ENCODE measurements around the gene ADI1. TPM values are rescaled to one million over a fixed set of nuclear protein-coding genes. Genes with fewer than 3 reads are reported as not detected.

Gene ADI1
- total and polyA plus RNA-seq, 4 donors, result 56.2 to 660 (median 158) TPM

DNA sequence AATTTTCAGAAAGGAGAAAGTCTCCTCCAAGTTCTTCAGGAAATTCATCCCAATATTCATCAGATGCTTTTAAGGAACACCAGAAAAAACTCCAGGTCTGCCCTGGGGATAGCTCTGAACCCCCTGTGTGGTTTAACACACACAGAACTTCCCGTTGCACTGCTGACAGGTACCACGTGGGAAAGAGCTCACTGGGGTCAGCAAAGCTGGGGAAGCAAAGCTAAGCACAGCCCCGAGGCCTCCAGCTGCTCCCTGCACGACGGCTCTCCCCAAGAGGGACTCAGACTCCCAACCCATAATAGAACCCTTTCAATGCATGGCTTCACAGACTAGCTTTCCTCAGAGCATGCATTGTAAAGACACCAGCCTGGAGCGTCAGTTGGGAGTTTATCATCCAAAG, 28.0 kb downstream of the ADI1 start:
- Histone ChIP-seq H3K36me3 (ENCODE audit: control insufficient read depth in 4 of 4, insufficient read depth in 3 of 4, low read depth in 1 of 4, low read length in 3 of 4) (peaks cover 5 to 15% (median 12%) of the 10 kb centered on the region in 4 donors), H3K27me3 (ENCODE audit: control insufficient read depth in 4 of 4, insufficient read depth in 4 of 4, low read length in 3 of 4) (no peaks in the 10 kb centered on the region), H3K9ac (ENCODE audit: low read depth in 1 of 2, low read length in 2 of 2) (no peak overlapping the region), H3K4me3 (ENCODE audit: low read depth in 1 of 3, low read length in 3 of 3) (no peak overlapping the region), H3K4me1 (ENCODE audit: control insufficient read depth in 4 of 4, insufficient read depth in 4 of 4, low read length in 3 of 4) (no peaks in the 10 kb centered on the region), H3K9me3 (ENCODE audit: control insufficient read depth in 4 of 4, low read length in 3 of 4) (no peaks in the 10 kb centered on the region), H3K27ac (ENCODE audit: low read depth in 1 of 2, low read length in 2 of 2) (no peak overlapping the region)
- WGBS, result 63% methylated on average over 6 of the region's 6 CpGs
- TF ChIP-seq EGR1 (IDR thresholded peaks at IDR 0.05; ENCODE audit: low read depth in 2 of 2) (no peak), GABPA (IDR thresholded peaks at IDR 0.05 in 1 of 2, conservative IDR thresholded peaks at IDR 0.05 in 1 of 2) (no peak), HNF4A (conservative IDR thresholded peaks at IDR 0.05) (no peak)
- no peak for DNase-seq (ENCODE audit: low spot score)

DNA sequence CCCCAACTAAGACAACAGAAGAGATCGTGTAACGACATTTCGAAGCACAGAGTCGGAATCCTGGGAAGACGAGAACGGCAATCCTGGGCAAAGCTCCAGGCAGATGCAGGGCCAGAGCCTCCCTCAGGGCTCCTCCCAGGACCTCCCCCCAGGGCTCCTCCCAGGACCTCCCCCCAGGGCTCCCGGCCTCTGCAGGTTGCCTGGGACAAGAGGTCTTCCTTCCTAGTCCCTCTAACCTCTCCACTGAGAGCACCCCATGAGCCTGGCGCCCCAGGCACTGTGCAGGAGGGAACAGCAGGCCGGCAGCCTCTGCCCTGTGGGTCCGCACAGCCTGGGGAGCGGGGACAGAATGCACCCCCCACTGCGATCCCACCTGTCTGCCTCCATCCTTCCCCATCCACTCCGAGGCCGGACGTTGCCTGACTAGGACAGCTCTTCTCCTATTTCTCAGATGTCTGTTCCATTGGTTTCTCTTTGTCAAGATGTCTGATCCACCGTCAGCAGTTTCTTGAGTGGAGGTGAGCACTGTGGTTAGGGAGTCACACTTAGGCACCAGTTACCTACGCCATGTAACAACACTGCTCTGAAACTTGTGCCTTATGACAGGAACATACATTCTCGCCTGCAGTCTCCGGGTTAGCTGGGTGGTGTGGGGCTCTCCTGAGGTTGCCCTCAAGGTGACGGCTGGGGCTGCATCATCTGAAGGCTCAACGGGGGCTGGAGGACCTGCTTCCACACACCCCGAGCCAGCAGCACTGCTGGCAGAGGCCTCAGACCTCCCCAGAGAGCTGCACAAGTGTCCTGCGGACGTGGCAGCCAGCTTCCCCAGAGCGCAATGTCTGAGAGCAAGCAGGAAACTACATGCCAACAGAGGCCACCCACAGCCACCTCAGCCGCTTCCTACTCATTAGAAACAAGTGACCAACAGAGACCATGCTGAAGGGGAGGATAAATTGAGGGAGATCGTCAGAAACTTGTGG, 28.9 kb downstream of the ADI1 start:
- TF ChIP-seq YY1 (IDR thresholded peaks at IDR 0.05), result no peak
- no peak for TF ChIP-seq HNF4A (conservative IDR thresholded peaks at IDR 0.05)
- no peak for TF ChIP-seq RAD21 (IDR thresholded peaks at IDR 0.05)
- TF ChIP-seq GABPA (IDR thresholded peaks at IDR 0.05 in 1 of 2, conservative IDR thresholded peaks at IDR 0.05 in 1 of 2), result no peak
- no peak for TF ChIP-seq NR2F2 (IDR thresholded peaks at IDR 0.05)
- no peak for TF ChIP-seq FOXA2 (IDR thresholded peaks at IDR 0.05)
- TF ChIP-seq ZBTB33 (IDR thresholded peaks at IDR 0.05), result no peak
- no peak for TF ChIP-seq TAF1 (conservative IDR thresholded peaks at IDR 0.05)
- no peak for TF ChIP-seq MAX (IDR thresholded peaks at IDR 0.05)
- TF ChIP-seq, protein P1, sequence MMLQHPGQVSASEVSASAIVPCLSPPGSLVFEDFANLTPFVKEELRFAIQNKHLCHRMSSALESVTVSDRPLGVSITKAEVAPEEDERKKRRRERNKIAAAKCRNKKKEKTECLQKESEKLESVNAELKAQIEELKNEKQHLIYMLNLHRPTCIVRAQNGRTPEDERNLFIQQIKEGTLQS (IDR thresholded peaks at IDR 0.05), result no peak
- TF ChIP-seq, protein P2, sequence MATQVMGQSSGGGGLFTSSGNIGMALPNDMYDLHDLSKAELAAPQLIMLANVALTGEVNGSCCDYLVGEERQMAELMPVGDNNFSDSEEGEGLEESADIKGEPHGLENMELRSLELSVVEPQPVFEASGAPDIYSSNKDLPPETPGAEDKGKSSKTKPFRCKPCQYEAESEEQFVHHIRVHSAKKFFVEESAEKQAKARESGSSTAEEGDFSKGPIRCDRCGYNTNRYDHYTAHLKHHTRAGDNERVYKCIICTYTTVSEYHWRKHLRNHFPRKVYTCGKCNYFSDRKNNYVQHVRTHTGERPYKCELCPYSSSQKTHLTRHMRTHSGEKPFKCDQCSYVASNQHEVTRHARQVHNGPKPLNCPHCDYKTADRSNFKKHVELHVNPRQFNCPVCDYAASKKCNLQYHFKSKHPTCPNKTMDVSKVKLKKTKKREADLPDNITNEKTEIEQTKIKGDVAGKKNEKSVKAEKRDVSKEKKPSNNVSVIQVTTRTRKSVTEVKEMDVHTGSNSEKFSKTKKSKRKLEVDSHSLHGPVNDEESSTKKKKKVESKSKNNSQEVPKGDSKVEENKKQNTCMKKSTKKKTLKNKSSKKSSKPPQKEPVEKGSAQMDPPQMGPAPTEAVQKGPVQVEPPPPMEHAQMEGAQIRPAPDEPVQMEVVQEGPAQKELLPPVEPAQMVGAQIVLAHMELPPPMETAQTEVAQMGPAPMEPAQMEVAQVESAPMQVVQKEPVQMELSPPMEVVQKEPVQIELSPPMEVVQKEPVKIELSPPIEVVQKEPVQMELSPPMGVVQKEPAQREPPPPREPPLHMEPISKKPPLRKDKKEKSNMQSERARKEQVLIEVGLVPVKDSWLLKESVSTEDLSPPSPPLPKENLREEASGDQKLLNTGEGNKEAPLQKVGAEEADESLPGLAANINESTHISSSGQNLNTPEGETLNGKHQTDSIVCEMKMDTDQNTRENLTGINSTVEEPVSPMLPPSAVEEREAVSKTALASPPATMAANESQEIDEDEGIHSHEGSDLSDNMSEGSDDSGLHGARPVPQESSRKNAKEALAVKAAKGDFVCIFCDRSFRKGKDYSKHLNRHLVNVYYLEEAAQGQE (IDR thresholded peaks at IDR 0.05), result no peak
- TF ChIP-seq FOXA1 (IDR thresholded peaks at IDR 0.05), result no peak
- TF ChIP-seq, protein P3, sequence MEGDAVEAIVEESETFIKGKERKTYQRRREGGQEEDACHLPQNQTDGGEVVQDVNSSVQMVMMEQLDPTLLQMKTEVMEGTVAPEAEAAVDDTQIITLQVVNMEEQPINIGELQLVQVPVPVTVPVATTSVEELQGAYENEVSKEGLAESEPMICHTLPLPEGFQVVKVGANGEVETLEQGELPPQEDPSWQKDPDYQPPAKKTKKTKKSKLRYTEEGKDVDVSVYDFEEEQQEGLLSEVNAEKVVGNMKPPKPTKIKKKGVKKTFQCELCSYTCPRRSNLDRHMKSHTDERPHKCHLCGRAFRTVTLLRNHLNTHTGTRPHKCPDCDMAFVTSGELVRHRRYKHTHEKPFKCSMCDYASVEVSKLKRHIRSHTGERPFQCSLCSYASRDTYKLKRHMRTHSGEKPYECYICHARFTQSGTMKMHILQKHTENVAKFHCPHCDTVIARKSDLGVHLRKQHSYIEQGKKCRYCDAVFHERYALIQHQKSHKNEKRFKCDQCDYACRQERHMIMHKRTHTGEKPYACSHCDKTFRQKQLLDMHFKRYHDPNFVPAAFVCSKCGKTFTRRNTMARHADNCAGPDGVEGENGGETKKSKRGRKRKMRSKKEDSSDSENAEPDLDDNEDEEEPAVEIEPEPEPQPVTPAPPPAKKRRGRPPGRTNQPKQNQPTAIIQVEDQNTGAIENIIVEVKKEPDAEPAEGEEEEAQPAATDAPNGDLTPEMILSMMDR (IDR thresholded peaks at IDR 0.05; ENCODE audit: low read depth, low read length, missing input control), result no peak
- TF ChIP-seq SP1 (IDR thresholded peaks at IDR 0.05), result no peak
- TF ChIP-seq RXRA (IDR thresholded peaks at IDR 0.05), result no peak
- TF ChIP-seq HNF4G (IDR thresholded peaks at IDR 0.05), result no peak
- no peak for TF ChIP-seq JUND (IDR thresholded peaks at IDR 0.05)
- no peak for TF ChIP-seq EGR1 (IDR thresholded peaks at IDR 0.05; ENCODE audit: low read depth in 2 of 2)
- H3K9me3 ChIP-seq (ENCODE audit: control insufficient read depth in 4 of 4, low read length in 3 of 4), result no peaks in the 10 kb centered on the region
- DNase-seq (ENCODE audit: low spot score), result no peak
- peaks cover under 1 to 7% (median 5%) of the 10 kb centered on the region in 4 donors for H3K36me3 ChIP-seq (ENCODE audit: control insufficient read depth in 4 of 4, insufficient read depth in 3 of 4, low read depth in 1 of 4, low read length in 3 of 4)
- no peak overlapping the region for H3K27ac ChIP-seq (ENCODE audit: low read depth in 1 of 2, low read length in 2 of 2)
- no peaks in the 10 kb centered on the region for H3K4me1 ChIP-seq (ENCODE audit: control insufficient read depth in 4 of 4, insufficient read depth in 4 of 4, low read length in 3 of 4)
- no peak overlapping the region for H3K9ac ChIP-seq (ENCODE audit: low read depth in 1 of 2, low read length in 2 of 2)
- 82% methylated on average over 27 of the region's 27 CpGs for WGBS
- H3K27me3 ChIP-seq (ENCODE audit: control insufficient read depth in 4 of 4, insufficient read depth in 4 of 4, low read length in 3 of 4), result no peaks in the 10 kb centered on the region
- H3K4me3 ChIP-seq (ENCODE audit: low read depth in 1 of 3, low read length in 3 of 3), result no peak overlapping the region
